HG03064 (cell line): ENCODE measurements around the gene ITGB1BP1.
"Not testable (repeated sequence)": the region's sequence is repeated elsewhere in the genome, so short reads cannot be mapped to it uniquely, and the experiment has no call there.

Experiments
- ATAC-seq: cut with Tn5 transposase; IDR thresholded peaks from one replicate; pipeline ENCODE4 v1.9.1; 2021; ENCODE audit warnings: low read depth; ENCODE audit not compliant: unreplicated experiment

ITGB1BP1 gene

GRCh38 chr2:9401646-9402371 is 21.5 kb downstream of the ITGB1BP1 start:
- ATAC-seq: no peak

GRCh38 chr2:9401059-9401547 is 22.2 kb downstream of the ITGB1BP1 start:
- ATAC-seq: no peak

- no peak for ATAC-seq
These were observed 22.9 kb downstream of the ITGB1BP1 start for GRCh38 chr2:9400268-9401058.

- ATAC-seq: no peak
These were observed 24.2 kb downstream of the ITGB1BP1 start for GRCh38 chr2:9398881-9399780.

- ATAC-seq: not testable (repeated sequence)
These were observed 25.1 kb downstream of the ITGB1BP1 start for GRCh38 chr2:9398251-9398650.

GRCh38 chr2:9397201-9397600 is 26.1 kb downstream of the ITGB1BP1 start:
- ATAC-seq: no peak

GRCh38 chr2:9394816-9395215 is 28.5 kb downstream of the ITGB1BP1 start:
- ATAC-seq: no peak

- no peak for ATAC-seq
These were observed 30.2 kb downstream of the ITGB1BP1 start for GRCh38 chr2:9392898-9393765.

GRCh38 chr2:9391961-9392720 is 31.2 kb downstream of the ITGB1BP1 start:
- ATAC-seq: no peak

GRCh38 chr2:9390991-9391390 is 32.3 kb downstream of the ITGB1BP1 start:
- ATAC-seq: no peak

GRCh38 chr2:9390151-9390850 is 33.0 kb downstream of the ITGB1BP1 start:
- no peak for ATAC-seq

- ATAC-seq: no peak
These were observed 34.1 kb downstream of the ITGB1BP1 start for GRCh38 chr2:9388950-9389911.

GRCh38 chr2:9388199-9388681 is 35.1 kb downstream of the ITGB1BP1 start:
- ATAC-seq: no peak

- ATAC-seq: no peak
These were observed 37.5 kb downstream of the ITGB1BP1 start for GRCh38 chr2:9385841-9386240.

GRCh38 chr2:9384521-9384920 is 38.8 kb downstream of the ITGB1BP1 start:
- ATAC-seq: no peak

GRCh38 chr2:9382604-9383235 is 40.6 kb downstream of the ITGB1BP1 start:
- no peak for ATAC-seq
